GM19239 (cell line): ENCODE data around the gene MOV10.
A peak's percentile ranks its signal among the peaks of the same experiment; 100 is the strongest.

Experiments
- DNase-seq: peaks from one replicate; pipeline ENCODE4 v3.0.0; 2011; ENCODE audit warnings: low spot score; ENCODE audit not compliant: insufficient read length
- FAIRE-seq: peaks from 2 replicates; lab custom pipeline; 2011; peaks lifted over from hg19 to GRCh38; lab: Jason Lieb, UNC

Gene MOV10

GRCh38 chr1:112673592-112674439 lies 643 bp upstream of the MOV10 start:
- DNase-seq (no peak), FAIRE-seq (peak; percentile 70)

DNA sequence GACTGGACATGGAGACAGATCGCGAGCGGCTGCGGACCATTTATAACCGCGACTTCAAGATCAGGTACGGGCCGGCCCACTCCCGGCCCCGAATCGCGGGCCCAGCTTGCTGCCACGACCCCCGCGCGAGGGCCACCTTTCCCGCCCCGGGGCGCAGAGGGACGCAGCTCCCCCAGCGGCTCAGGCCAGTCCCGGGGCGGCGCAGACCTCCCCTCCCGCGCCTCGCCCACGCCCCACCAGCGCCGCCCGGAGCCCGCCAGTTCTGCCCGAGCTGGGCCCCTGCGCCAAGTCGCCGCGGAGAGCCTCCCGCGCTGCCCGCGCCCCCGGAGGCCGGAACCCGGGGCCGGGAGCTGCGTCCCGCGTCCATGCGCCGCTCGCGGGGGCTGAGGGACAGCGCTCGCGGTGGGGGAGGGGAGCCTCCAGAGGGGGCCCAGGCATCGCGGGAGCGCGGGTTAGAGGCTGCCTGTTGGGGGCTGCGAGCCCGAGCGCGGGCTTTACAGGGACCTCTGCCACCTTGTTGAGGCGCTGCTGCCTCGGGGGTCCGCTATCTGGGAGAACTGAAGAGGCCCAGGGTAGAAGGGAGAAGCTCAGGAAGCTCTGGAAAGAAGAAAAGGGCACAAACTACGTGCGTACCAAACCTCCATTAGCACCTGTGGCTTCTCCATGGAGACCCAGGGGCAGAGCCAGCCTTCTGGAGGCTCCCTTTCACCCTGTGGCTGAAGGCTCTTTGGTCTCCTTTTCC lies 698 bp downstream of the MOV10 start:
- FAIRE-seq (no peak), DNase-seq (peak; percentile 28)

- no peak for DNase-seq
- FAIRE-seq = peak; percentile 35
Measured at GRCh38 chr1:112675728-112676381, 1.4 kb downstream of the MOV10 start.

DNA sequence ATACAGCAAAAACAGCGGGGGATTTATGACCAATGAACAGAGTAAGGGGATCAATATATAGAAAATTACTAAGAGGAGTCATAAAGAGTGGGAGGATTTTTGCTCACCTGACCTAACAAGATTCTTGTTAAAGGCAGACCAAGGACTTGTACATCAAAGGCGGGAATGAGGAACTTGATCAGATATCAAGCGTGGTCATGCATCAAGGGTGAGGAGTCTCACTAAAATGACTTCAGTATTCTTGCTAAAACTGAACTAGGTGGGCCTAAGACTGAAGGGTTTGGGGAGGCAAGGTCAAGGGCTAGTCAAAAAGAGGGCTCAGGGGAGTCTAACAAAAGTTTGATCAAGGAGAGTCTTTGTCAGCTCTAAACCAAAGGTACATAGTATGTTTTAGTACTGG lies 2.1 kb downstream of the MOV10 start:
- FAIRE-seq (no peak), DNase-seq (no peak)

DNA sequence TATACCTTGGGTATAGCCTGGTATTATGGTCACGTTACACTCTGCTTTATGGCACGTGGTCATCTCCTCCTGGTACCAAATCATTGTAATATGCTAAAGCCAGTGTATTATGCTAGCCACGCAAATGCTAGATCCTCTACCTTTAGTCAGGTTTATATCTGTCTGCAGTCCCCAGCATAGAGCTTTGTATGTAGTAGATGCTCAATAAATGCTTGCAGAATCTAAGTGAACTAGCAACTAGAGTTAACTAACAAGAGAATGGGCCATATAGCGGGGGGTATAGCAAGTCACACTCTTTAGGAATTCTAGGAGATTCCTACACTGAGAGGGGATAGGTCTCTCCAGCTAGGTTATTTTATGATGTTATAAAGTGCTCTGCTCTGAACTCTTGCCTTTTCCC lies 3.0 kb downstream of the MOV10 start:
- DNase-seq = no peak
- no peak for FAIRE-seq

GRCh38 chr1:112678605-112679004 lies 4.1 kb downstream of the MOV10 start:
- DNase-seq = no peak
- no peak for FAIRE-seq

GRCh38 chr1:112685913-112686312 lies 11.5 kb downstream of the MOV10 start:
- FAIRE-seq (no peak), DNase-seq (no peak)

DNA sequence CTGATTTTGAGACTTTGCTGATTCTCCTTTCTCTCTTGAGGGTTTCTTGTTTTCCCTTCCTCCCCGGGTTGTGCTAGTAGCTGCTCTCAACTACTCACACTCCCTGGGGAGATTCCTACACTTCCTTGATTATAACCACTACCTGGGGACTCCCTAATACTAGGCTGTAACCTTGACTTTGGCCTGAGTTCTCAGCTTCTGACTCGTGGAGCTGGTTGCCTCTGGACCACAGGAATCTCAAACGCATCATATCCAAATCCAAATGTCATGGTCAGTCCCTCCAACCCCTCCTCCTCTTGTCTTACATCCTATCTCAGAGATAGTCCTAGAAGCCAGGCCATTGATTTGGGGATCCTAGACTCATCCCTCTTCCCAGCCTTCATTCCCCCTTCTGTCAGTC lies 12.0 kb downstream of the MOV10 start:
- DNase-seq (no peak), FAIRE-seq (no peak)

DNA sequence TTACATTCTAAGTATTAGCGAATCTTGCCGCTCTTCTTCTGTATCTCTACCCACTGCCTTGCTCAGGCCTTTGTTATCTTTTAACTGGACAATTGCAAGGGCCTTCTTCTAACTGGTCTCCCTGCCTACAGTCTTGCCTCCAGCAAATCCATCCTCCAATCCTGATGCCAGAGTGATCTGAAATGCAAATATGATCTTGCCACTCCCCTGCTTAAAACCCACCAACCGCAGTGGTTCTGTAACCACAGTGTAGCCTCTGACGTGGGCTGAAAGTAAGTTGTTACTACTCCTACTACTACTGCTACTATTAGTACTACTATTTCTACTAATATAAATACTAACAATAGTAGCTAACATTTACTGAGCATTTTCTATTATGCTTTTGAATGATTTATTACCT lies 12.4 kb downstream of the MOV10 start:
- no peak for FAIRE-seq
- no peak for DNase-seq

GRCh38 chr1:112687361-112687760 lies 12.9 kb downstream of the MOV10 start:
- no peak for FAIRE-seq
- no peak for DNase-seq

GRCh38 chr1:112687785-112688496 lies 13.5 kb downstream of the MOV10 start:
- no peak for FAIRE-seq
- DNase-seq = no peak

DNA sequence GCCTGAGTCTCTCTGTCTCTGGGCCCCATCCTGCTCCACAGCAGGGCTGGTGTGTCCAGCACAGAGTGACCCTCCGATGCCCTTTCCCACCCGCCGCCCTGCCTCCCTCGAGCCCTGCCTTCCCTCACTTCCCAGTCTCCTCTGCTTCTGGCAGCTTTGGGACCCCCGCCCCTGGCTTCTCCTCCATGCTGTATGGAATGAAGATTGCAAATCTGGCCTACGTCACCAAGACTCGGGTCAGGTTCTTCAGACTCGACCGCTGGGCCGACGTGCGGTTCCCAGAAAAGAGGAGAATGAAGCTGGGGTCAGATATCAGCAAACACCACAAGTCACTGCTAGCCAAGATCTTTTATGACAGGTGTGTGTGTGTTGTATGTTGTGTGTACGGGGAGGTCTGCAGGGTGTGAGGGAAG lies 14.3 kb downstream of the MOV10 start:
- no peak for FAIRE-seq
- no peak for DNase-seq

DNA sequence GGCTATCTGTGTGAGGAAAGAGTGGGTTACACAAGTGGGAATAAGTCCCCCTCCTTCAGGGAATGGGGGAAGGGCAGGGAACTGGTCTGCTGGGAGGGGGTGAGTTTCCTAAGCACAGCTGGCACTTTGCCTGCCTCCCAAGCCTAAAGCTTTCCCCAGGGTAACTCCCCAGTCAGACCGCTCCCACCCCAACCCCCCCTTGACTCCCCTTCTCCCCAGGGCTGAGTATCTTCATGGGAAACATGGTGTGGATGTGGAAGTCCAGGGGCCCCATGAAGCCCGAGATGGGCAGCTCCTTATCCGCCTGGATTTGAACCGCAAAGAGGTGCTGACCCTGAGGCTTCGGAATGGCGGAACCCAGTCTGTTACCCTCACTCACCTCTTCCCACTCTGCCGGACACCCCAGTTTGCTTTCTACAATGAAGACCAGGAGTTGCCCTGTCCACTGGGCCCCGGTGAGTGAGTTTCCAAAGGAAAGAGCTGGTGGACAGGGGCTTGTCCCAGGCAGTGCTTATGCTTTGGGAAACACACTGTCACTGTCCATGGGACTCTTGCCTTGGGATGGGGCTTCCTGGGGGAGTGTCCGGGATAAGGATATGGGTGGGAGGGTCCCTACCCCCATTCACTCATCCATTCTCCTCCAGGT lies 14.9 kb downstream of the MOV10 start:
- FAIRE-seq = no peak

DNA sequence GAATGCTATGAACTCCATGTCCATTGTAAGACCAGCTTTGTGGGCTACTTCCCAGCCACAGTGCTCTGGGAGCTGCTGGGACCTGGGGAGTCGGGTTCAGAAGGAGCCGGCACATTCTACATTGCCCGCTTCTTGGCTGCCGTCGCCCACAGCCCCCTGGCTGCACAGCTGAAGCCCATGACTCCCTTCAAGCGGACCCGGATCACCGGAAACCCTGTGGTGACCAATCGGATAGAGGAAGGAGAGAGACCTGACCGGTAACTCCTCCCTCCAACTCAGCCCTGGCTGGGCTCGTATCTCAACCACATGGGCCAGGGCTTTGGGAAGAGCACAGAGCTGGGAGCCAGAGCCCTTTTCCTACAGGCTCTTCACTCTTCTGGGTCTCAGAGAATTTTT lies 15.4 kb downstream of the MOV10 start:
- FAIRE-seq = no peak

More for the DNA sequence above, 14.9 kb downstream of the MOV10 start:
- no peak for DNase-seq

GRCh38 chr1:112692681-112693080 lies 18.2 kb downstream of the MOV10 start:
- FAIRE-seq (no peak), DNase-seq (no peak)

More for the DNA sequence above, 15.4 kb downstream of the MOV10 start:
- DNase-seq = no peak

- DNase-seq (no peak), FAIRE-seq (no peak)
Measured at GRCh38 chr1:112693821-112694220, 19.4 kb downstream of the MOV10 start.

DNA sequence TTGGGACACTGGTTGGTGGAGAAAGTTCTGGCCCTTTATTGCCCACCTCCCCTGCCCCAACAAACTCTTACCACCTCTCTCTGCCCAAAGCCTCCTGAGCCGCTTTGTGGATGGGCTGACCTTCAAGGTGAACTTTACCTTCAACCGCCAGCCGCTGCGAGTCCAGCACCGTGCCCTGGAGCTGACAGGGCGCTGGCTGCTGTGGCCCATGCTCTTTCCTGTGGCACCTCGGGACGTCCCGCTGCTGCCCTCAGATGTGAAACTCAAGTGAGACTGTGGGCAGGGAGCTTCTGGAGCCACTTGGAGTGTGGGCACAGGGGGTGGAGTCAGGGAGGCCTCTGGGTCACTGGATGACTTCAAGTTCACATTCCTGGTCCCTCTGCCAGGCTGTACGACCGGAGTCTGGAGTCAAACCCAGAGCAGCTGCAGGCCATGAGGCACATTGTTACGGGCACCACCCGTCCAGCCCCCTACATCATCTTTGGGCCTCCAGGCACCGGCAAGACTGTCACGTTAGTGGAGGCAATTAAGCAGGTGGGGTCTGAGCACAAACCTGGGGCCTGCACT lies 20.0 kb downstream of the MOV10 start:
- no peak for DNase-seq
- FAIRE-seq = no peak

GRCh38 chr1:112695276-112695675 lies 20.8 kb downstream of the MOV10 start:
- FAIRE-seq = no peak
- DNase-seq = no peak

- DNase-seq = no peak
- no peak for FAIRE-seq
Measured at GRCh38 chr1:112696578-112697314, 22.3 kb downstream of the MOV10 start.
